Vagina (tissue), 2 donors: ENCODE results near the gene SLC12A8.
A peak's percentile ranks its signal among the peaks of the same experiment; 100 is the strongest.

Source experiments
- CTCF ChIP-seq, 3 experiments: fragments of 450-650 bp in 2 of 3; fragments of 200-600 bp in 1 of 3; sonication (generic) in 1 of 3; IDR thresholded peaks; one replicate each; pipeline ENCODE4 v1.5.1; 2017 to 2019; ENCODE audit warnings: antibody characterized with exemption in 3 of 3, mild to moderate bottlenecking in 2 of 3, moderate library complexity in 2 of 3
- POLR2A ChIP-seq, 2 donors: fragments of 450-650 bp; IDR thresholded peaks; one replicate each; pipeline ENCODE4 v1.6.1; 2017; ENCODE audit warnings: antibody characterized with exemption in 2 of 2, mild to moderate bottlenecking in 2 of 2, moderate library complexity in 2 of 2
- POLR2AphosphoS5 ChIP-seq, 2 donors: sonication (generic); formaldehyde crosslinking; IDR thresholded peaks; one replicate each; pipeline ENCODE4 v1.9.0; 2017; ENCODE audit warnings: antibody characterized with exemption in 2 of 2, mild to moderate bottlenecking in 2 of 2, low read depth in 1 of 2; ENCODE audit not compliant: insufficient read depth in 1 of 2

GRCh38 chr3:125043599-125044151 is 168.9 kb downstream of the SLC12A8 start:
- TF ChIP-seq CTCF (IDR thresholded peaks at IDR 0.05) (no peak), POLR2A (IDR thresholded peaks at IDR 0.05) (no peak), POLR2AphosphoS5 (IDR thresholded peaks at IDR 0.05; ENCODE audit: insufficient read depth in 1 of 2, low read depth in 1 of 2) (peak; percentile 34 to 51)
